Lower leg skin (tissue), 4 donors: ENCODE results near the gene STT3B. TPM values are rescaled to one million over a fixed set of nuclear protein-coding genes. Genes with fewer than 3 reads are reported as not detected.

Source experiments
- DNase-seq, 2 donors: peaks; one replicate each; pipeline ENCODE4 v3.0.0-alpha.2; 2019; ENCODE audit warnings: low spot score in 2 of 2
- H3K4me3 ChIP-seq: fragments of 200-600 bp; sonication (generic); 2 replicates; pipeline ENCODE4 v1.5.1; 2017; ENCODE audit warnings: mild to moderate bottlenecking, low read depth; ENCODE audit not compliant: poor library complexity, severe bottlenecking
- POLR2A ChIP-seq, 2 donors: fragments of 450-650 bp; IDR thresholded peaks; one replicate each; pipeline ENCODE4 v1.6.1; 2016 to 2017; ENCODE audit warnings: antibody characterized with exemption in 2 of 2, mild to moderate bottlenecking in 1 of 2, moderate library complexity in 1 of 2
- WGBS, 2 donors: methylation state at CpG; one replicate each; pipeline ENCODE4 v1.1.5; 2018; 5-methylcytosine and 5-hydroxymethylcytosine counted together
- intact Hi-C: fragments of 100-400 bp; cut with DNase I; formaldehyde crosslinking; loops from one replicate; pipeline ENCODE4 v1.15.0; 2023; ENCODE audit warnings: low total_unique reads
- total RNA-seq, 4 donors: library from RNA; depleted of rRNA; stranded (reverse); fragments of >200 nt; gene quantifications; one replicate each; pipeline ENCODE4 v1.1.0, GENCODE V29; 2016
- TF ChIP-seq, protein P1 (sequence below), 3 donors: fragments of 450-650 bp; IDR thresholded peaks; one replicate each; pipeline ENCODE4 v1.5.1; 2016; ENCODE audit warnings: antibody characterized with exemption in 3 of 3, mild to moderate bottlenecking in 3 of 3, moderate library complexity in 2 of 3

Gene STT3B
- total RNA-seq, 4 donors from 2014 or later, result 65.5 to 87.3 (median 76.2) TPM

DNA sequence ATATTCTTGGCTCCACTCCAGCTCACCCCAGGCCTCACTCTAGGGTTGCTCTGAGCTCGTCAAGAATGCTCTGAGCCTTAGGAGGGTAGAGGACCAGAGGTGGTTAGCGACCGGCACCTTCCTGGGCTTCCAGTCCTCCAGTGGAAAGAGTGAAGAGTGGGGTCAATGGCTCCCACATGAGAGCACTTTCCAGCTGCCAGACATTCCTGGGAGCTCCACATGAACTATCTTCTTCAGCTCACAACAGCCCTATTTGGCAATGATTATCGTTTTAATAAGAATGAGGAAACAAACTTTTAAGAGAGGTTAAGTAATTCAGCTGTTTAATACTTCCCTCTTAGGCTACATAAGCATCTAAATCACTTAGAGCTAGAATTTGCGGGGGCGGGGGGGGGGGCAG, 139.3 kb downstream of the STT3B start:
- intact Hi-C loops, result no loop called here
- WGBS, 2 donors, result 52 to 57% methylated on average over 6 of the region's 6 CpGs
- H3K4me3 ChIP-seq, result no peak overlapping the region
- TF ChIP-seq, protein P1, sequence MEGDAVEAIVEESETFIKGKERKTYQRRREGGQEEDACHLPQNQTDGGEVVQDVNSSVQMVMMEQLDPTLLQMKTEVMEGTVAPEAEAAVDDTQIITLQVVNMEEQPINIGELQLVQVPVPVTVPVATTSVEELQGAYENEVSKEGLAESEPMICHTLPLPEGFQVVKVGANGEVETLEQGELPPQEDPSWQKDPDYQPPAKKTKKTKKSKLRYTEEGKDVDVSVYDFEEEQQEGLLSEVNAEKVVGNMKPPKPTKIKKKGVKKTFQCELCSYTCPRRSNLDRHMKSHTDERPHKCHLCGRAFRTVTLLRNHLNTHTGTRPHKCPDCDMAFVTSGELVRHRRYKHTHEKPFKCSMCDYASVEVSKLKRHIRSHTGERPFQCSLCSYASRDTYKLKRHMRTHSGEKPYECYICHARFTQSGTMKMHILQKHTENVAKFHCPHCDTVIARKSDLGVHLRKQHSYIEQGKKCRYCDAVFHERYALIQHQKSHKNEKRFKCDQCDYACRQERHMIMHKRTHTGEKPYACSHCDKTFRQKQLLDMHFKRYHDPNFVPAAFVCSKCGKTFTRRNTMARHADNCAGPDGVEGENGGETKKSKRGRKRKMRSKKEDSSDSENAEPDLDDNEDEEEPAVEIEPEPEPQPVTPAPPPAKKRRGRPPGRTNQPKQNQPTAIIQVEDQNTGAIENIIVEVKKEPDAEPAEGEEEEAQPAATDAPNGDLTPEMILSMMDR (IDR thresholded peaks at IDR 0.05), result no peak
- TF ChIP-seq POLR2A (IDR thresholded peaks at IDR 0.05), result no peak
- DNase-seq, result peak in 1 of 2 donors; percentile 31

DNA sequence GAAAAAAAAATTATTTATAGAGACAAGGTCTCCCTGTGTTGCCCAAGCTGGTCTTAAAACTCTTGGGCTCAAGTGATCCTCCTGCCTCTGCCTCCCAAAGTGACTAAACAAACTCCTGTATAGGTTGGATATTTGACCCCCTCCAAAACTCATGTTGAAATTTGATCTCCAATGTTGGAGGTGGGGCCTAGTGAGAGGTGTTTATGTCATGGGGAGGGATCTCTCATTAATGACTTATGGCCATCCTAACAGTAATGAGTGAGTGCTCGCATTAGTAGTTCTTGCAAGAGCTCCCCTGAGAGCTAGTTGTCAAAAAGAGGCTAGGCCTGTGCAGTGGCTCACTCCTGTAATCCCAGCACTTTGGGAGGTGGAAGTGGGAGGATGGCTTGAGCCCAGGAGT, 141.2 kb downstream of the STT3B start:
- DNase-seq, result no peak
- 88 to 100% methylated on average over 1 of the region's 1 CpG for WGBS, 2 donors
- no peak for TF ChIP-seq POLR2A (IDR thresholded peaks at IDR 0.05)
- TF ChIP-seq, protein P1 (IDR thresholded peaks at IDR 0.05), result no peak
- intact Hi-C loops, result no loop called here
- H3K4me3 ChIP-seq, result no peak overlapping the region

DNA sequence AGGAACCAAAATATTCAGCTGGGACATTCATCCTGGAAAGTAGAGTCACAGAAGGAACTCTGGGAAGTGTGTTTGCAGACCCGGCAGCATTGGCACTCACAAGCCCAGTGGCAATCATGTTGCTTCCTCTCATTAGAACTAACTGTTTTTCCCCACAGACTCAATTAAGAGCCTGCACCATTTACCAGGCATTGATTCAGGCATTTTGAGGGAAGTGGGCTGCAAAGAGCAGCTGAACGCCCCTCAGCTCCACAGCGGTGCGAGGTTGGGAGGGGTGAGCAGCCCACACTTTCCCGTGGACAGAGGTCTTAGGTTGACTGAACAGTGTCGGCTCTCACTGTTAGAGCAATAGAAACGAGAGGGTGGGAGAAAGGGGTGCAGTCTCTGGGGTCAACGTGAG, 143.8 kb downstream of the STT3B start:
- 90 to 91% methylated on average over 8 of the region's 8 CpGs for WGBS, 2 donors
- TF ChIP-seq, protein P1 (IDR thresholded peaks at IDR 0.05), result no peak
- no peak for TF ChIP-seq POLR2A (IDR thresholded peaks at IDR 0.05)
- DNase-seq, result peak in 1 of 2 donors; percentile 45
- no peak overlapping the region for H3K4me3 ChIP-seq
- intact Hi-C loops, result no loop called here

DNA sequence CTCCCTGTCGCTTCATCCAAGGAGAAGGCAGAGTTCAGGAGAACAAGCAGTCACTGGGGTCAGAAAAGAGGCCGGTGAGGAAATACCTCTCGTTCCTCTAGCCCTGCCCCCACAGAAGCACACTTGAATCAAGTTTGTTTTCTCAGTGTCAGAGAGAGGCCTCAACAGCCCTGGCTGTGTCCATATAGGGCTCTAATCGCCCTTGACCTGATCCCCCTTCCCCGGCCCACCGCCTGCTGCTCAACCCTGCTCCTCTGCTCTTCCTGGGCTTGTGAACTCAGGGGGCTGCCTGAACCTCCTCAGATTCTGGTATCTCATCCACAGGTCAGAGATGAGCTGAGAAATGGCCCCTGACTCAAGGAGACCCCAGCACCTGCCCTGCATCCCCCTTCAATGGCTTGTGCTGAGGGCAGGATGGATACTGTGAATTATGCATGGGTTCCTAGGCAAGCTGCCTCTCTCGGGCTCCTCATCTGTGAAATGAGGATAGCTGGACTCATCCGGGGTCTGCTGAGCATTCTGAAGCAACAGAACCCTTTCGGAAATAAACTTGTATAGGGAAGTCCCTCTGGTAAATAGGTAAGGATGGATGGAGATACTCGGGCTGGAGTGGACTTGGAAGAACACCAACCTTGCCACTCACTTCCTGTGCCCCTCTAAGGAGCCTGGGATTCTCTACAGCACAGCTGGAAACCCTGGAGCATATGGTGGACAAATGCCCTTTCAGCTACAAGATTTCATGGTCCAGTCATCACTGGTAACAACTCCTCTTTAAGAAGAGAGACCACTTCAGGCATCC, 147.5 kb downstream of the STT3B start:
- DNase-seq, result peak in 1 of 2 donors; percentile 58
- TF ChIP-seq, protein P1 (IDR thresholded peaks at IDR 0.05), result no peak
- no peak for TF ChIP-seq POLR2A (IDR thresholded peaks at IDR 0.05)
- intact Hi-C loops, result no loop called here
- 92 to 95% methylated on average over 10 of the region's 10 CpGs for WGBS, 2 donors
- H3K4me3 ChIP-seq, result no peak overlapping the region
